Globus pallidus (tissue), 1 donor: ENCODE measurements around the gene CPVL.

ENCODE experiments used
- DNase-seq: peaks from one replicate; pipeline ENCODE4 v3.0.0-alpha.2; 2015; ENCODE audit warnings: low spot score

The CPVL gene

DNA sequence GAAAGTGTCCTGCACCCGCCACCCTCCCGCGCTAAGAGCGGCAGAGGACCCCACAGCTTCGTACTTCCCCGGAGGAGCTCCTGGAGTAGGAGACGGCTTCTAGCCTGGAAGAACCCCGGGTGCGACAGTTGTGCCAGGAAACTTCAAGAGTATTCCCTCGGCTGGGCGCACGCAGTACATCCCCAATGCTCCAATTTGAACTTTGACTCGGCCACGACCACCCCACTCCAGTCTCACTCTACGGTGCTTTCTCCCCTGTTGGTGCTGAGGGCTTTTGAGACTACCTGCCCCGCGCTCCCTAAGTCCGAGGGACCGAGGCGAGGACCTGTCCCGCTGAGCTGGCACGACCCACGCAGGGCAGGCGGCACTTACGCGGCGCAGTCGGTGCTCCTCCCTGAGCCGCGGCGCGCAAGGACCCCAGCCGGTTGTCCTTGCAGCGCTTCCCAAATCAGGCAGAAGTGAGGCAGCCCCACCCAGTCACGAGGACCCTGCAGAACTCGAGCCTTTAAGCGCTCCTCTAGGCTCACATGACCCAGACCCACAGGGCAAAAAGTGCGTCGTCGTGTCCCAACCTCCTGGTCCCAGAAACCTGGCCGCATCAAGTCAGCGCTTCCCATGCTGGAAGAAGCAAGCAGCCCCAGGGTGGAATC lies at the start of gene CPVL:
TSS of gene CPVL (minus strand) at position 481 of the 650 bp plus-strand sequence. CDS start 25,476 bp downstream, outside the sequence.
- DNase-seq = peak; percentile 25

DNA sequence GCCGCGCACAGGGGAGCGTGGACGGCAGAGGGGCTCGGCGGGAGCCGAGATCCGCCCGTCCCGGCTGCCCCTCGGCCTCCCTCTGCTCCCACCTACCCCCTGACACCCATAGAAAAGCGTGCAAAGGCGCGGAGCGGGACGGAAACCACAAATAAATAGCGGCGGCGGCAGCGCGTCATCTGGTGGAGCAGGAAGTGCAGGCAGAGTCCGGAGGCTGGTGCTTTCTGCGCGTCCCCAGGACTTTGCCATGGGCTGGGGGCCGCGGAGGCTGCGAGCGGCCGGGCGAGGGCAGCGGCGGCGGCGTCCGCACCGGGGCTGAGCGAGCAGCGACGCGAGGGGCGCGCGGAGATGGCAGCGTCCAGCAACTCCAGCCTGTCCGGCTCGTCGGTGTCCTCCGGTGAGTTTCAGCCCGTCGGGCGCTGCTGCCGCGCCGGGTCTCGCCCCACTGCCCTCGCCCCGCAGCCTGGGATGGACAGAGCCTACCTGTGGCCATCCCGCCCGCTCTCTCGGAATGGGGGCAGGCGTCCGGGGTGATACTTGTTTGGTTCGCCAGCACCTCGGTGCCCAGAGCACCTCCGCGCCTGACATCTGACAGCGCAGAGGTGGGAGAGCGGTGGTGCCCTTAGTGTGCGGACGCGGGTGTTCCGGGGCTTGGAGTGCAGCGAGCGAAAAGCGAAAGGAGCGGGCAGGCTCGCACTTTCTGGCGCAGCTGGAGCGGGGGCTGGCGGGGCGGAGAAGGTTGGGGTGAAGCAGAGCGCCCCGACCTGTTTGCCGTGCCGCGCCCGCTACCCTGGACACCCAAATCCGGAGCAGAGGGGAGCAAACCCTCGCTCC lies 48.5 kb upstream of the CPVL start, which contains the start of gene CHN2:
TSS of gene CHN2 (plus strand) at position 182 of the 834 bp plus-strand sequence.
- peak; percentile 80 for DNase-seq

DNA sequence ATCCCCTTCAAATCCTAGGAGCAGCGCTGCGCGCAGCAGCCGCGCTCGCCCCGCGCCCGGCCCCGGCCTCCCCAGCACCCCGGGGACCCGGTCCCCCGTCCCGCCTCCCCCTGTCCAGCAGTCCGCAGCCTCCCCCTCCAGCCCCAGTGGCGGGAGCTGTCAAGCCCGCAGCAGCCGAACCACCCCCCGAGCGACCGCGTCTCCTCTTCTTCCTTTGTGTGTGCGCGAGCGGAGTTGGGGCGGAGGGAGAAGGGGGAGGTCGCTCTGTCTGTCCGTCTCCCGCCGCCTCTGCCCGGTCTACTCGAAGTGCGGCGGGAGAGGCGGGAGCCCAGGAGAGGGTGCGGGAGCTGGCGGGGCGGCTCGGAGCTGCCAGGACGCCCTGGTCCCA lies 47.9 kb upstream of the CPVL start:
- no peak for DNase-seq

DNA sequence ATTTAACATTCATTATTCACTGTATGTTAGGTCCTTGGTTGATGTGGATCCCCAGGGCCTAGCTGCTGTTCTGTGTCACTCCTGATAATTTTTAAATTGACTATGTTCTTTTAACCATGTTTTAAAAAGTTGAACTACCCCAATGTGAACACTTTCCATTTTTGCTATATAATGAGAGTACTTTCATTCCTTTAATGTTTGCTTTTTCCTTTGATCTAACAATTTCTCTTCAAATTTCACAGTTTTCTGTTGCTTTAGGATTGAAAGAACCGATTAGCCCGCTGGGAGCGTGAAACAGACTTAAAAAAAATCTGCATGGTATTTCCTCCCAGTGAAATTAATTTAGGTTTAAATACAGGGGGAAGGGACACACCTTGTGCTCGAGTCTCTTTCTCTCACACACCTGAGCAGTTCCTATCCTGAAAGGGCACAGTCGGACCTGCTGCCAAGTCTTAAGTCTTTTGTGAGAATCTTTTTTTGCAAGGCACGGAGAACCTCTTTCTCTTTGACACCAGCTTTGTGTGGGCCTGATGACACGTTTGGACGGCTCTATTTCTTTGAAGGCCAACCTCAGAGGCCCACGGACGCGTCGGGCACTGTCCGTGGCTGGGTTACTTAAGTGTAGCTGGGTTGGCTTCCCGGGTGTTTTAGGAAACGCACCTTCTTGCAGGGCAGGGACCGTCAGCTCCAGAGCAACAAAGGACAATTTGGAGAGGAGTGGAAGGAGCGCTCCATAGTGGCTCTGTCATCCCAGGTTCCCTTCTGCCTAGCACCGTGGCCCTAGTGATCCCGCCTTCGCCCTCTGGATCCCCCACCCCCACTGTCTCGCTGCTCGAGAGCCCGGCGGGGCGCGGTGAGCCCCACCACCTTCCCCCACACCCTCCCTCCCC lies 47.2 kb upstream of the CPVL start:
- peak; percentile 42 for DNase-seq

DNA sequence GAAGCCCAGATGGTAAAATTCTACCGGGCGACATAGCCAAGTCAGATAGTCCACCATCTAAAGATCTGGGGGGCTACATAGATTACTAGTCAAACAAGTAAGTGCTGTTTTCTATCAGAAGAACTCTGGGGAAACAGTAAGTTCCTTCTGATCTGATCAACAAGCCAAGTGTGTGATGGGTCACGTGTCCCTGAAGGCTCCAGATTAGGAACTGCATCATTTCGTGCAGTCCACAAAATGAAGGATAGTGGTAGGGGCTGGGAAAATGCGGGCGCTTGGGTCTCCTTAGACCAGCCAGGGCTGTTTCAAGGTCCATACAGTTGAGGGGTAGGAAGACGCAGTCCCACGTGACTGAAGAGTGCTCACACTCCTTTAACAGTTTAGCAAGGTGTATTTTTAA lies 46.5 kb upstream of the CPVL start:
- no peak for DNase-seq

DNA sequence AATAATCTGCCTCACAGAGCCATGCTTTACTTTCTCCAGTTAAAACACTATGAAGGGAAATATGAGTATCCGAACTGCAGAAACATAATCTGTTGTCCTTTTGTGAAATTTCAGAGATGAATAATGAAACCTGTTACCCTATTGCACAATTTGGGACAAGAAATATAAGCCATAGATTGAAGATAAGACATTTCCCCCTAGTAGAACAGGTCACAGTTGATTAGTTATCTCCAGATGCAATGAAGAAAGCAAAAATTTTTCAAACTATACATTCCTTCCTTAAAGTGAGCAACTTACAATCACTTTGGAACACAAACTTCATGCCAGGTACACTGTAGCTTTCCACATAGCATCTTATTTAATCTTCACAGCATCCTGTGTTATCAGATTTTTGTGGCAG lies 46.0 kb upstream of the CPVL start:
- no peak for DNase-seq

DNA sequence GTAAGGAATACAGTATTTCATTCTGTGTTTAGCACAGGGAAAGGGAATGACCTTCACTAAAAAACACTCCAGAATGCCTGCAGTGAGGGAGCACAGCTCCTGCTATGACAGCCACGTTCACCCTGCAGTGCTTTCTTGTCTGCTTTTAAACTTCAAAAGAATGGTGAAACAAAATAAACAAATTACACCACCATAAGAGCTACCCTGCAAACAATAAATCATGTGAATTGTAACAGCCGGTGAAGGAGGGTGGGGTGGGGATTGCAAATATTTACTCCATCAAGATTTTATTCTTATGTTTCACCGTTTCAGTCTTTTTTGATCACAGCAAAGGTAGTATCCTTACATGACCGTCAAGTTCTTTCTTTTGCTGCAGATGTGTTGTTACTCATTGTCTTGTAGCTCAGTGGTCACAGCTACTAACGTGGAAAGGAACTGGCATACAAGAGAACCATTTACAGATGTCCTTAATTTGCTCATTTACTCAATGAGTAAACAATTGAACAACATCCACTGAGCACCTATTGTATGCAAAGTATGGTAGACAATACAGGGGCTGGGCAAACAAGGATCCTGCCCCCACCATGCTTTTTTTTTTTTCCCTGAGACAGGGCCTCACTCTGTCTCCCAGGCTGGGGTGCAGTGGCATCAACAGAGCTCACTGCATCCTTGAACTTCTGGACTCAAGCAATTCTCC lies 44.2 kb upstream of the CPVL start:
- no peak for DNase-seq

DNA sequence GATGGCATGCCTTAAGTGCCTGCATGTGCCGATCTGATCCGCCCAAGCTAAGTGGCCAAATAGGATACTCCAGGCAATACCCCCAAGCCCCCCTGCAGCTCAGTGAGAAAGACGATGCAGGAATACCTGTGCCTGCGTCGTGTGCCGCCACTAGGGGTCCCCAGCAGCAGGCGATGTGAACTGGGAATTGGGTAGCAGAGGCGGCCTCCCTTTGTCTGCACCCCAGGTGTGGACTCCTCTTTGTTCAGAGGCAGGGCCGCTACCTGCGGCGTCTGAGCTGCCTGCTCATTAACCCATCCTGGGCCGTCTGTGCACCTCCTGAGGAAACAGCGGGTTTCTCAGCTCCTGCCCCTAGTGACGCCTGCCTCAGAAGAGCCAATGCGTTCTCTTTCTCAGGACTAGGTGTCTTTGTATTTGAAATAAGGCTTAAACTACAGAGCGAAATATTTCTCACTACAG lies 43.4 kb upstream of the CPVL start:
- peak; percentile 63 for DNase-seq

DNA sequence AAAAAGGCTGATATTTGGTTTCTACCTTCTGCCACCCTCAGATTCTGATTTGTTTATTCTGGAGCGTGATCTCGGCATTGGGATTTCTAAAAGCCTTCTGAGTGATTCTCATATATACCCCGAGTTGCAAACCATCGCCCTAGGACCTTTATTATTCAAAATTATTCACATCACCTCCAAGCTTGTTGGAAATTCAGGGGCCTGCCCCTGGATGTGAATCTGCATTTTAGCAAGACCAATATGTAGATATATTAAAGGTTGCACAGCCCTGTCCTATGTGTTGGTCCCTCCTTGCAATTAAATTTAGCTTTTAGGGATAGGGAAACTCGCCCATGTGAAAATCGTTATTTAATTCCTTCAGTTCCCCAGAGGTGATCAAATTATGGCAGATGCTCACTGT lies 39.3 kb upstream of the CPVL start:
- no peak for DNase-seq

DNA sequence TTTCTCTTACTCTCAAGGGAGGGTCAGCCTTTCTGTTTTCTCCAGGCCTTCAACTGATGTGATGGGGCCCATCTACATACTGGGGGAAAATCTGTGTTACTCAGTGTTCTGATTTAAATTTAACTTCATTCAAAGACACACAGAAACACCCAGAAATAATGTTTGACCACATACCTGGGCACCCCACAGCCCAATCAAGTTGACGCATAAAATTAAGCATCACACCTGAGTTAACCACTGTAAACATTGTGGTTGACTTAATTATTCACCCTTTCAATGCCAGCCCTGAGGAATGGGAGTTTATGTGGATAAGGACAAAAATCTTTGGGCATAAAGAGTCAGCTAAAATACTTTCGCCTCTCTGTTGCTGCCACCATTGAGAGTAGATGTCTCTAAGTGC lies 38.3 kb upstream of the CPVL start:
- DNase-seq = no peak

DNA sequence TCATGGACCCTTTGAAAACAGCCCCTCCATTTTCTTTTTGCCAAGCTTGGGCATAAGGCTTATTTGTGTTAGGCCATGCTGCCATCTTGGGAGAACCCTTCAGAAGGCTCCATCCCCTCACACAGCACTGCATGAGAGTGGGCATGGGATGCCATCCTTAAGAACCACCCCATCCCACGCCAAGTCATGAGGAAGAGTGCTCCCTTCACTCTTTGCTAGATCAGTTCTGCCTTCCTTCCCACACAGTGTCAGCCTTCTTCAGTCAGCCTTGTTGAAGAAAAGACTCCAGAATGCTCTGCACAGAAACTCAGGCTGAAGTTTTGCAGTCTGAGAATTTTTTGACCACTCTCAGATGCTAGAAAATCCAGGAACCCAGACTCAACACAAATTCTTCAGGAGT lies 32.8 kb upstream of the CPVL start:
- no peak for DNase-seq

DNA sequence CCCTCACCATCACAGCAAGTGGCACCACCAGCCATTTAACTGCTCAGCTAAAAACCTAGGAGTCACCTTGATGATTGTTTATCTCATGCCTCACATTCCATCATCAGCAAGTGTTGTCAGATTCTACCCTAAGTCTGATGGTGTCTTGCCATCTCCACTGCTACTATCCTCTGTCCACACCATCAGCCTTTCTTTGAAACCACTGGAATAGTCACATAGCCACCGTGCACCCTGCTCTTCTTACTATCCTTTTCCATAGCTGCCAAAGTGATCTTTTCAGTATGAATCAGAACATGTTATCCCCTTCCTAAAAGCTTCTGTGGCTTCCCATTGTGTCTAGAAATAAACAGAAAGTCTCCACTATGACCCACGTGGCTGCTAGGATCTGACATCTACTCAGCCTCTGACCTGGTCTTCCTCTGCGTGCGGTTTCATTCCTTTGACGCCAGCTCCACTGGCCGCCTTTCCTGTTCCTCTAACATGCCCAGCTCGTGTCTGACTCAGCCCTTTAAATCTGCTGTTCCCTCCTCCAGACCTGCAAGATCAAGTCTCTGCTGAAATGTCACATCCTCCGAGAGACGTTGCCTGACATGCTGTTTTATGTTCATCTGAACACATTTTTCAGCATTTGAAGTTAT lies 31.7 kb upstream of the CPVL start:
- DNase-seq = peak; percentile 64

DNA sequence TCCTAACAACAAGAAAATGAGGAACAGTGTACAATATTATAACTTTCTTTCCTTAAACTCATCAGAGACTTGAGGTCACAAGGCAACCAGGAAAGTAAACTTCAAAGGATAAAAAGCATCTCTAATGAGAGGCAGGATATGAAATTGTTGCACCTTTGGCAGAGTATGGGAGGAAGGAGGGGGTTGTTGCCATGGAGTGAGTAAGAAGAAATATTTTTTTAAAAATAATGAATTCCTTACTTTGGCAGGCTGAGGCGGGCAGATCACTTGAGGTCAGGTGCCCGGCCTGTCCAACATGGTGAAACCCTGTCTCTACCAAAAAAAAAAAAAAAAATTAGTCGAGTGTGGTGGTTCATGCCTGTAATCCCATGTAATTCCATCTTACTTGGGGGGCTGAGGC lies 27.1 kb upstream of the CPVL start:
- no peak for DNase-seq

DNA sequence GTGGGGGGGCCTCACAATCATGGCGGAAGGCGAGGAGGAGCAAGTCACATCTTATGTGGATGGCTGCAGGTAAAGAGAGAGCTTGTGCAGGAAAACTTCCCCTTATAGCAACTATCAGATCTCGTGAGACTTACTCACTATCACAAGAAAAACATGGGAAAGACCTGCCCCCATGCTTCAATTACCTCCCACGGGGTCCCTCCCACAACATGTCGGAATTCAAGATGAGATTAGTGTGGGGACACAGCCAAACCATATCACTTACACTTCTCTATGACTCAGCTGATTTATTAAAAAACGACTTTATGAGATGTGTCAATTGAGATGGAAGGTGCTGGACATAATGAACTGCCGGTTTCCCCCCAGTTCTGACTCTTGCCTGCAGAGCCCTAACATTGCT lies 24.4 kb upstream of the CPVL start:
- no peak for DNase-seq

DNA sequence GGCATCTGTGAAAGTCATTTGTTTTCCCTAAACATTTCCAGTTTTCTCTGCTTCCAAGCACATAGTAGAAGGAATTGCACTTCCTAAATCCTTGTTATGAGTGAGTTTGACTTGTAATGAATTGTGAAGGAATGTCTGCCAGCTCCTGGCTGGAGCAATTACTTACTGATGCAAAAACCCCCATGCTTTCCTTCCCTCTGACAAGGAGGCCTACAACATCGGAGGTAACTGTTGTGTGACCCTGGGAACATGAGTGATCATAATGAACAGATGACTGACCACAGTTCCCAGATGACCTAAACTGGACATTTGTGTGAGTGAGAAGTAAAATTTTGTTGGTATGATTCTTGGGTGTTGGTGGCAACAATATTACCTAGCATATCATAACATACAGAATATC lies 21.4 kb upstream of the CPVL start:
- DNase-seq = no peak

DNA sequence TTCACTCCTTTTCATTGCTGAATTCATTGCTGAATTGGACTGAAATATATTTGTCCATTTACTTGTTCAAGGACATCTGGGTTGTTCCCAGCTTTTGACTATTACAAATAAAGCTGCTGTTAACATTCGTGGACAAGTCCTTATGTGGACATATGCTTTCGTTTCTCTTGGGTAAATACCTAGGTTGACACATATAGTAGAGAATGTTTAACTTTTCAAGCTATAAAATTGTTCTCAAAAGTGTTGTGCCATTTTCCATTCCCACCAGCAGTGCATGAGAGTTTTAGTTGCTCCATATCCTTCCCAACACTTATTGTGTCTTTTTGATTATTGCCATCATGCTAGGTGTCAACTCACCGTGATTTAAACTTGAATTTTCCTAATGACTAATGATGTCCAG lies 17.5 kb upstream of the CPVL start:
- no peak for DNase-seq

DNA sequence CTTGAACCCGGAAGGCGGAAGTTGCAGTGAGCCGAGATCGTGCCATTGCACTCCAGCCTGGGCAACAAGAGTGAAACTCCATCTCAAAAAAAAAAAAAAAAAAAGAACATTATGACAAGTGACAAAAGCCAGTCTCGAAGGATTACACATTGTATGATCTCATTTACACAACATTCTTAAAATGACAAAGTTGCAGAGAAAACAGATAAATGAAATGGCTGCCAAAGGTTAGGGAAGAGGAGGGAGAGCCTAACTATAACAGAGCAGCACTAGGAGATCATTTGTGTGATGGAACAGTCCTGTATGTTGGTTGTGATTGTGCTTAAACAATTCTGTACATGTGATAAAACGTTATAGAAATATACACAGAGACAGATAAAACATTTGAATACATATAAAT lies 16.2 kb upstream of the CPVL start:
- no peak for DNase-seq

DNA sequence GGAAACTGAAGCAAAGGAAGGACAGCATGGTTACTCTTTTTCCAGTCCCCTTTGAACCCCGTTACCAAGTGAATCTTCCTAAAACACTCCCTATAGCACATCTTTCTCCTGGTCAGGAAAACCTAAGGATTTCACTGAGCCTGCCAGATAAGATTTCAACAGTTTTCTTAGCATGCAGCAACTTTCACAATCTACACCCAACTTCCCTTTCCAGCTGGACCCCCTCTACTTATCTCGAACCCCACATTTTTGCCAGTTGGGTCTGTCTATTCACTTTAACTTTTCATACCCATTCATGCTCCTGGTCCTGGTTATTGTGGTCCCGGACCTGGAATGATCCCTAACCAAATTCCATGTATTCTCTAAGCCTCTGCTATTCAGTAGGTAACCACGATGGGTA lies 14.9 kb upstream of the CPVL start:
- DNase-seq = no peak

DNA sequence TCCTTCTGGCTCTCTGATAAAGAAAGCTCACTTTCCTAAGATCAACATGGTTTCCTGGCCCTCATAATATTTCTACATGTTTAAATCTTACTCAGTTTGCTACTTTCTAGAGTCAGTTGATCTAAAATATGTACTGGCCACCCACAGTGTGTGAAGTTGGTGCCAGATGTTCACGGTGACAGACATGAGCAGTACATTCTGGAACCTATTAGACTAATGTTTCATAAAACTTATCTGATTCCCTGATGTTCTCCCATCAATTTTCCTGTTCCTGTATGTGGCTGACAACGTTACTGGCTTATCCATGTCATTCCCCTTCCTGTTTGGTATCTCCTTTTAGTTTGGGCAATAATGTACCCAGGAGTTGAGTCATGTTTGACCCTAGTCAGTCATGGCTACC lies 13.7 kb upstream of the CPVL start:
- DNase-seq = no peak

DNA sequence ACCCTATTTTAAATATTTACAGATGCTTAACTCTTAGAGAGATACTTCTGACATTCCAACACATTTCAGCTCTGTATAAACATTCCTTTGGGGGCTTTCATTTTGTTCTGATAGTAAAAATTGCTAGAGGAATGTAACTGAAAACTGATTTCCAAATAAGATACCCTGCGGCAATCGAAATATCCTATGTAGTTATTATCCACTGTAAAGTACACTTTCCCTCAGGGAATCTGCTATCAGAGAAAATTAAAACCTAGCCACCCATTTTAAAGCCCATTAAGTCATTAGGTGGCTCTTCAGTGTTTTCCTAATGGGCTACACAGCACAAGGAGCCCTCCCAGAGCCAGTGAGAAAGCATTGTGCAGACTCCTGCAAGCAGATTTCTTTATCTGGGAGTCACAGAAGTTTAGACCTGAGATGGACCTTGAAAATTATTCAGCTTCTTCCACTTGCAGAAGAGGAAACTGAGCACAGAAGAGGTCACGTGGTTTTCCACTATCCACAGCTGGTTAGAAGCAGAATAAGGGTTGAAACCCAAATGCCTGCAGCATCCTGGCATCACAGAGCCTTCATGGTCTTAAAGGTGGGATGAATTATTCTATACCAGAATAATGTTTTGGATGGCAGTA lies 12.6 kb upstream of the CPVL start:
- DNase-seq = no peak

DNA sequence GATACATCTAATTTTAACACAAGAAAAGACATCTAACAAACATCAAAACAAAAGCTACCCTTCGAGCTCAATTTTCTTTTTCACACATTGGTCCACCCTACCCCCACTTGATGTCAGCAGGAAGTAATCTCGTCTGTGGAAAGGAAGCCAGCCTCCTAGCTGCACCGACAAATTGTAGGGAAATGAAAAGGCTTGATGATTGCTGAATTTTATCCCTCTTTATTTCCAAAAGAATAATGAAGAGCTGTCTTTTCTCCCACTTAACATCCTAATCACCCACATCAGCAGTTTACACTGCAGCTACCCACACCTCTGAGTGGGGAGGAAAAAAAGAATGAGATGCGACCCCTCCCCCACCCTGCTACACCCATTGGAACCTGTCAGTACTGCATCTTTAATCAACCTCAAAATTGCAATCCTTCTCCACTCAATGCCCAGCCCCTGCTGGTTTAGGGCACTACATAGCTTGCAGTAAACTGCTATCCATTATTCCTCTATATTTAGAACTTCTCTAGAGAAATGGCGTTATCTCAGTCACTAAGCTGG lies 10.6 kb upstream of the CPVL start:
- no peak for DNase-seq
